CD4-positive, alpha-beta T cell treated with Interleukin-12 subunit alpha and Interleukin-12 subunit beta, for 1 hour (primary cell): ENCODE results near the gene DNAJC21.

ENCODE experiments used
- DNase-seq: peaks from one replicate; pipeline ENCODE4 v3.0.0-alpha.2; 2020

DNAJC21 gene

DNA sequence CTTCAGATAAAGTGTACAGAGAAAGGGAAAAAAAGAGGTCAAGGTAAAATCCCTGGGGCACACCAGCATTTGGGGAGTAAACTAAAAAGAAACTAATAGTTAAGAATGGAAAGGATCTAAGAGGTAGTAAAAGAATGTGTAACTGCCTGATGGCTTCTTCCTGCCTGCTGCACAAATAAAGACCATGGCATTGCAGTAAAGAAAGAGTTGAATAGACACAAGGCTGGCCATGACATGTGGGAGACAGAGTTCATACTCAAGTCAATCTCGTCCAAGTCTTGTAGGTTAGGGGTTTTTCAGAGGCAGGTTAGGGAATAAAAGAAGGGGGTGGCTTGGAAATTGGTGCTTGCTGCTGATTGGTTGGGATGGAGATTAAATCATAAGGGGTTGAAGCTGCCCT is 57.6 kb downstream of the DNAJC21 start:
- no peak for DNase-seq

DNA sequence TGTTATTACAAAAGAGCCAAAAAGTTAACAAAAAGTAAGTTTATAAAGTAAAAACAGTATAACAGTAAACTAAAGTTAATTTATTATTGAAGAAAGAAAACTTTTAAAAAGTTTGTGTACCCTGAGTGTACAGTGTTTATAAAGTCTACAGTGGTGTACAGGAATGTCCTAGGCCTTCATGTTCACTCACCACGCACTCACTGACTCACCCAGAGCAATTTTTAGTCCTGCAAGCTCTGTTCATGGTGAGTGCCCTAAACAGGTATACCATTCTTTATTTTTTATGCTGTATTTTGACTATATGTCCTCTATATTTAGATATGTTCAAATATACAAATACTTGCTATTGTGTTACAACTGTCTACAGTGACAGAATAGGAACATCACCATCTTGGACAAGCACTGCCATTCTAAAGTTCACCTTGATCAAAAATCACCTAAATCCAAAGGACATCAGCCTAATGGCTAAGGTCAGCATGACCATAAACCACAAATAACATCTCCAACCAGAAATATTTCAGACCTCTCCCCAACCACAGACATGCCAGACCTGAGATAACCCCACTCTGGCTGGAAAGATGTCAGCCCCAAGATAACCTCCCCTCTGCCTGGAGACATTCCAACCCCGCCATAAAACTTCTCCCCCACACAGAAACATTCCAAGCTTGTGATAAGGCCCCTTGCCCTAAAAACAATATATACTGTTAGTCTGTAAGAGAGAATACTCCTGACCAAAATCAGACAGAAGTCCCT is 62.3 kb downstream of the DNAJC21 start:
- no peak for DNase-seq

DNA sequence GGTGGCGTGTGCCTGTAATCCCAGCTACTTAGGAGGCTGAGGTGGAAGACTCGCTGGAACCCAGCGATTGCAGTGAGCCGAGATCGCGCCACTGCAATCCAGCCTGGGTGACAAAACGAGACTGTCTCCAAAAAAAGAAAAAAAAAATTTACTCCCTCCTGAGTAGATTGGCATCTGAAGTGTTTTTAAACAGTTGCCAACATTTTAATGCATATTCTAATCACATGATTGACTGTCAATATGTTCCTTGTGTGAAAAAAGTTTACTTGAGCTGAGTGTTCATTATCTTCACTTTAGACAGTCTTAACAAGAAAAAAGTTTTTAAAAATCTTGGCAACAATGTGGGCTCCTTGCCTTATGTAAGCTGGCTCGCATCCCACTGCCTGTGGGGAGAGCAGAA is 64.6 kb downstream of the DNAJC21 start:
- DNase-seq: no peak

DNA sequence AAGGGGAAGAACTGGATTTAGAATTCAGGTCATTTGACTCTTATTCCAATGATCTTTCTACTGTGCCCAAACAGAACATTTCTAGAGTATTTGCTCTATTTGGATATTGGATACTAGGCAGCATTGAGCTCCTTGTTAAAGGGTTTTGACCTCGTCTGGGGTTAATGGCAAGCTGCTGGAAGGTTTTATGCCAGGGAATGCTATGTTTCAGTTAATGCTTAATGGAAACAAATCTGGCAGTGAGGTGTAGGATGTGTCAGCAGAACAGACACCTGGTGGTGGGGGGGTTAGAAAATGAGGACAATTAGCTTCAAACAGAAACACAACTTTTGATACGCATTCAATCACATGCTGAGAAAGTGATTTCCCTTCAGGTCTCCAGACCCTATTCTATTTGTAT is 66.9 kb downstream of the DNAJC21 start:
- DNase-seq: no peak

DNA sequence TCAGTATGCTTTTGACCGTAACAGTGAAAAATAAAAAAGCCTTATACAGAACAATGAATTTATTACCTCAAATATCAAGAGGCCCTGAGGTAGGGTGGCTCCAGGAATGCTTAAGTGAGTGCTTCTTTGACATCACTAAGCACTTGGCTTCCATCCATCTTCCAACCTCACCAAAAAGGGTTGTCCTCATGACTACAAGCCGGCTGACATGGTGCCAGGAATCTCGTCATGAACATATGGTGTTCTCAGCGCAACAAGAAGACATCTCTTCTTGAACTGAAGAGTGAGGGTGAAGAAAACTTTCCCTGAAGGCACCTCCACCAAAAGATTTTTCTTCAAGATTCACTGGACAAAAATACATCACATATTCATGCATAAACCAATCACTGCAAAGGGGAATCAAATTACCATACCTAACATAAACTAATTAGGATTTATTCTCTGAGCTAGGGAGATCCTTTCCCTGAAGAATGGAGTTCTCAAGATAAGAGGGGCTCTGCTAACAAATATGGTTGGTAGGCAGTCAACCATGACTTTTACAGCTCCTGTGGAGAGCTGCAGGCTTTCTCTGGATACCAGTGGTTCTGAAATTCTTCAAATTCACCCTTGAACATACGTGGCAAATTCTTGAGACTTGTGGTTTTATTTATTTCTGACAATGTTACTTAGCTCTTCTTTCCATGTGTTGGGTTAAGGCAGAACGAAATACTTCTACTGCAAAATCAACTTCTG is 68.9 kb downstream of the DNAJC21 start:
- no peak for DNase-seq

DNA sequence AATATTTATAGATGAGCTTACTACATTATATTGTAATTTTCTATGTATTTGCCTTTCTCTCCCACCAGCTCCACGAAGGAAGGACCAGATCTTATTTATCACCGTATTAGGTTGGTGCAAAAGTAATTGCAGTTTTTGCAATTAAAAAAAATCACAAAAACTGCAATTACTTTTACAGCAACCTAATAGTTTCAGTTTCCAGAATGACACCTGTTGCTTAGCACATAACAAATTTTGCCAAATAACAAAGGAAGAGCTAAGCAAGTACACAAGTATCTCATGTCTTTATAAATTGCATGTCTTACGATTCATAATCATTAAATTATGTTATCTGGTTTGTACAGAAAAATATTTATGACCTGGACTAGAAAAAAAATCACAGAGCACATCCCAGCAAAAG is 72.5 kb downstream of the DNAJC21 start:
- no peak for DNase-seq

DNA sequence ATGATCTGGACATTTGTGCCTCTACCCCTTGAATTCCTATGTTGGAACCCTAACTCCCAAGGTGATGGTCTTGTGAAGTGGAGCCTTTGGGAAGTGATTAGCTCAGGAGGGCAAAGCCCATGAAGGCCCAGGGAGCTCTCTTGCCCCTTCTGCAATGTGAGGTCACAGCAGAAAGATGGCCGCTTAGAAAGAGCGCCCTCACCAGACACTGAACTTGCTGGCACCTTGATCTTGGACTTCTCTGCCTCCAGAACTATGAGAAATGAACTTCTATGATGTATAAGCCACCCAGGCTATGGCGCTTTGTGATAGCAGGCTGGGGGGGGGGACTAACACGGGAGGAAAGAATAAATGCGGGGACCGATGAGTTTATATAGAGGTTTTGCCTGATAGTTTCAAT is 73.1 kb downstream of the DNAJC21 start:
- DNase-seq: no peak

DNA sequence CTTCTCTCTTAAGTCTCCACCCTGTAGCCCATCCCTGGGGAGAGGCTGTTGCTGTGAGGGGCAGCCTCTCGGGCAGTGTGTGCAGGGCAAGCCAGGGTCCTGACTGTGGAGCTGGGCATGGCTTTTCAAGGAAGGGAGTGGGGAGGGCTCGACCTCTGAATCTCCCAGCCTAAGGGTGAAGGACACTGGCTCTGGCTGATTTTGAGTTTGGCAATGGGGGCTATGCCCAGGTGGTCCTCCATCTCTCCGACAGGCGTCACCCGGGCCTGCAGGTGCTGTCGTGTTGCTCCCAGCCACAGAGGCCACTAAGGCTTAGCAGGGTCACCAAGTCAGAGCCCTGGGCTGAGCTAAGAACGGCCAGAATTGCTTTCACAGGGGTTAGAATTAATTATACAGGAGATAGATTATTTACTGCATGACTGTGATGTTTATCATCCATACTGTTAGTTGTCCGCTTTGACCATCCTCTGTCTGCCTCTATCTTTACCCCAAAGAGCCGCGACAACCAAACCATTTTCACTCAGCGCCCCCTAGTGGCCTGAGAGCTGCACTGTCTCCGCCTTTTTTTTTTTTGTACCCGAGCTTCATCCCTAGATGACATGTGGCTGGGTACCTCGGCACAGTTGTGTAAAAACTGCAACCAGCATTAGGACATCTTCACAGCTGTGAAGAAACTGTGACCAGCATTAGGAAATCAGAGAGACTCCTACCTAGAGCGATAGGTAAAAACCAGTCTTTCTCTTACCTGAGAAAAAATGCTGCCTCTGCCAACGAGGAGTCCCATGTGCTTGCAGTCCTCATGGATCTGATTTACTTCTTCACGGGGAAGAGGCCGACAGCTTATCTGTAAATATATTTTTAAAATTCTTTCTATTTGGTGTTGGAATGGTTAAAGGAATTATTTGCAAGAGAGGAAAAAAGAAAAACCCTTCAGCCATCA is 73.9 kb downstream of the DNAJC21 start:
- DNase-seq: peak; percentile 34

DNA sequence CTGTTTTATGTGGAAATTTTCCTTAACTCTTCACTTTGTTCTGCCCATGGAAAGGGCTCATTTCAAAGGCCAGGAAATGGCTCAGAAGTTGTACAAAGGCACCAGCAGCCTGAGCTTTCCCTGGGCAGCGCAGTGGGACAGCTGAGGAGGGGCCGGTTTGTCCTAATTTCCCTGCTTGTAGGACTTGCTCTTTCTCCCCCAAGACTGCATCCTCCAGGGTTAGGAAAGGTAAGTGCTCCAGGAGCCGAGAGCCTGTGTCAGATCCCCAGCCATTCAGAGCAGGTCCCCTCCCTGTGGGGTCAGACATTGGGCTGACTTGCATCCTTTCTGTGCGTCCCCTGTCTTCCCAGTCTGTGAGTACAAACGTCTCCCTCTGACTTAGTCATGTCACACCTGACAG is 74.8 kb downstream of the DNAJC21 start:
- no peak for DNase-seq

DNA sequence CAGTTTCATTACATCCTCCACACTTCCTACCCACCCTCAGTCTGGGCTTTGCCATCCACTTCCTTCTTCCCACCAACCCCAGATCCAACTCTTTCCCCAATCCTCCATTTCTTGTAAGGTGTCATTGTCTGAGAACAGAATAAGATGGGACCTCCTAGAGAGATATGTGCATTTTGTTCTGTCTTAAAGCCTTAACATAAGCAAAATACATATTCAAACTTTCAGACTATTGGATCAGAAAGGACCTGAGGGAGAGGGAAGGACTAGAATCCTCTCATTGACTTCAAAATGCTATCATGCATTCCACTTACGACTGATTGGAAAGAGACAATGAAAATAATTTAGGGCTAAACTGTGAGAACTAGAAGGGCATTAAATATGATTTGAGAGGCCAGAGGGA is 75.4 kb downstream of the DNAJC21 start:
- DNase-seq: no peak
